Nephron progenitor cell (in vitro differentiated cells): ENCODE results near the gene KRT80.

Experiments
- DNase-seq: peaks from one replicate; pipeline ENCODE4 v3.0.0; 2021
- H3K27ac Mint-ChIP-seq: 2 replicates; pipeline ENCODE4 v1.8.0; 2021; ENCODE audit warnings: mild to moderate bottlenecking, moderate library complexity, mixed read lengths
- H3K27me3 Mint-ChIP-seq: 2 replicates; pipeline ENCODE4 v1.8.0; 2021; ENCODE audit warnings: mild to moderate bottlenecking, low read depth, mixed read lengths; ENCODE audit not compliant: poor library complexity
- H3K36me3 Mint-ChIP-seq: 2 replicates; pipeline ENCODE4 v1.8.0; 2021; ENCODE audit warnings: low read depth, mixed read lengths
- H3K4me1 Mint-ChIP-seq: 2 replicates; pipeline ENCODE4 v1.8.0; 2021; ENCODE audit warnings: mixed read lengths
- H3K4me3 Mint-ChIP-seq: 2 replicates; pipeline ENCODE4 v1.8.0; 2021; ENCODE audit warnings: mild to moderate bottlenecking, moderate library complexity, mixed read lengths
- H3K9me3 Mint-ChIP-seq: 2 replicates; pipeline ENCODE4 v1.8.0; 2021; ENCODE audit warnings: mild to moderate bottlenecking, moderate library complexity, mixed read lengths
- CTCF ChIP-seq: fragments of 200-600 bp; sonication (generic); IDR thresholded peaks from 2 replicates; pipeline ENCODE4 v1.5.0; 2021; ENCODE audit warnings: antibody characterized with exemption

Gene KRT80

GRCh38 chr12:52156311-52156710 is 35.5 kb downstream of the KRT80 start:
- H3K4me1 Mint-ChIP-seq = no peaks in the 10 kb centered on the region
- H3K27me3 Mint-ChIP-seq = peaks cover 20% of the 10 kb centered on the region
- H3K4me3 Mint-ChIP-seq = no peak overlapping the region
- peaks cover 3% of the 10 kb centered on the region for H3K9me3 Mint-ChIP-seq
- no peaks in the 10 kb centered on the region for H3K36me3 Mint-ChIP-seq
- no peak overlapping the region for H3K27ac Mint-ChIP-seq
- TF ChIP-seq CTCF = no peak
- DNase-seq = no peak

DNA sequence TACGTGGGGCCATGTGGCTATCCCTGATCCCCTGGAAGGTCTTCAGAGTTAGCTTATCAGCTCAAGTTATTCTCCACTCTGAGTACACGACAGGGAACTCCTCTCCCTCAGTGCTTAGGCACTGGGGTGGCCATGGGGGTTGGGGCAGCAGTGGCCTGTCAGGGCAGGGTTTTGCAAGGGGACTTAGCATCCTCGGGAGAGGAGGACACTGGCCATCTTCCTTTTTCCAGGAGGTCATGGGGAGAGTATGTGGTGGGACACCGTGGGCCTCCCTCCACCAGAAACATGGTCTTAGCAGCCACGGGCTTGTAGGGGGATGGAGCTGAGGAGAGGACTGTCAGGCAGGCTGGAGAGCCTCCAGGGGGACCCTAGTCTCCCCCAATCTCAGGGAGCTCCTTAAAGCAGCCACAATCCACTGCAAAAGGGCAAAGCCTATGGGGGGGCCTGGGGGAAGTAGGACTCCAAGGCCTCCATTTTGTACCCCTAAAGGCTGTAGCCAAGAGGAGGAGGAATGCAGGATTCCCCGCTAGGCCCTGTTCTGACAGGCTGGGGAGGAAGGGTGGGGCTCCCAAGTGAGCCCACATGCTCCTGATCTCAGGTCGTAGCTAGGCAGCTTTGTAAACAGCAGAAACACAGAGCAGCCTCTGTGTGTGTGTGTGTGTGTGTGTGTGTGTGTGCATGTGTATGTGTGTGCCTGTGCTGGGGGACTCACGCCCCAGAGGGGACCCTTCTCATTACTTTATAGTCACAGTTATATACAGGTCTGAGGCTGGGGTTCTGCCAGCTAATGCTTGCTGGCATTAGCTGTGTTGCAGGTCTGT is 36.6 kb downstream of the KRT80 start:
- DNase-seq = no peak
- no peak overlapping the region for H3K27ac Mint-ChIP-seq
- peaks cover 3% of the 10 kb centered on the region for H3K9me3 Mint-ChIP-seq
- TF ChIP-seq CTCF = no peak
- H3K4me1 Mint-ChIP-seq = no peaks in the 10 kb centered on the region
- no peak overlapping the region for H3K4me3 Mint-ChIP-seq
- peaks cover 16% of the 10 kb centered on the region for H3K27me3 Mint-ChIP-seq
- H3K36me3 Mint-ChIP-seq = no peaks in the 10 kb centered on the region

GRCh38 chr12:52152905-52153317 is 38.9 kb downstream of the KRT80 start:
- no peak for DNase-seq
- Mint-ChIP-seq H3K4me1 (no peaks in the 10 kb centered on the region), H3K27ac (no peak overlapping the region), H3K36me3 (no peaks in the 10 kb centered on the region), H3K27me3 (peaks cover 12% of the 10 kb centered on the region), H3K4me3 (peak overlapping the region; percentile 11), H3K9me3 (no peaks in the 10 kb centered on the region)
- TF ChIP-seq CTCF = no peak

GRCh38 chr12:52151837-52152783 is 39.7 kb downstream of the KRT80 start:
- H3K36me3 Mint-ChIP-seq = no peaks in the 10 kb centered on the region
- H3K27ac Mint-ChIP-seq = no peak overlapping the region
- peak; percentile 85 for DNase-seq
- H3K4me1 Mint-ChIP-seq = no peaks in the 10 kb centered on the region
- peak overlapping the region; percentile 56 for H3K4me3 Mint-ChIP-seq
- H3K9me3 Mint-ChIP-seq = no peaks in the 10 kb centered on the region
- TF ChIP-seq CTCF = peak; percentile 86
- H3K27me3 Mint-ChIP-seq = peaks cover 12% of the 10 kb centered on the region

GRCh38 chr12:52151153-52151836 is 40.5 kb downstream of the KRT80 start:
- H3K4me3 Mint-ChIP-seq = peak overlapping the region; percentile 56
- no peak overlapping the region for H3K27ac Mint-ChIP-seq
- H3K9me3 Mint-ChIP-seq = no peaks in the 10 kb centered on the region
- TF ChIP-seq CTCF = no peak
- H3K36me3 Mint-ChIP-seq = no peaks in the 10 kb centered on the region
- peaks cover 12% of the 10 kb centered on the region for H3K27me3 Mint-ChIP-seq
- peaks cover under 1% of the 10 kb centered on the region for H3K4me1 Mint-ChIP-seq
- no peak for DNase-seq
